Measurements from ENCODE around the gene TUBA1A. TPM values are rescaled to one million over a fixed set of nuclear protein-coding genes. Genes with fewer than 3 reads are reported as not detected.
"Not testable (repeated sequence)": the region's sequence is repeated elsewhere in the genome, so short reads cannot be mapped to it uniquely, and the experiment has no call there.

TUBA1A gene
- total RNA-seq, 2 experiments from 2014 or later, result 117 to 120 TPM

DNA sequence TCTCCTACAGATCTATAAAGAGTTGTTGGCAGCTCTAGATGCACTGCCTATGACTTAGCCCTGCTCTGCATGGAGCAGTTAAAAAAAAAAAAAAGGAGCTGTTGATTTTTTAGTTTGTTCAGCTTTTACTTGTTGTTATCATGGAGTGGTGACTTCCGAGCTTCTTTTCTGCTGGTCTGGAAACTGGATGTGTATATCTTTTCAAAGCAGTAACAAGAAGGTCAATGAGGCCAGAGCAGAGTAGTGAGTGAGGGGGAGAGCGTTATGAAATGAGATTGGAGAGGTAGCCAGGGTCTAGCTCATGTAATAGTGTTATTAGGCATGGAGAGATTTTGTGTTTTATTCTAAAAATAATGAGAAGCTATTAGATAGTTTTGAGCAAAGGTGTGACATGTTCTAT is 44.5 kb downstream of the TUBA1A start:
- H3K4me1 Mint-ChIP-seq (ENCODE audit: low read depth), result no peaks in the 10 kb centered on the region
- H3K36me3 Mint-ChIP-seq (ENCODE audit: low read depth), result no peaks in the 10 kb centered on the region
- no peaks in the 10 kb centered on the region for H3K27me3 Mint-ChIP-seq (ENCODE audit: low read depth)
- ChIA-PET CTCF (interaction anchor here (1.0 to 1.2 kb wide), 3 partner anchors 14 to 46 kb away, joined by 4 to 6 read pairs (median 4); partner anchors contain the start of gene TUBA1B), POLR2A (interaction anchor here (0.5 to 1.4 kb wide), 4 partner anchors 13 to 123 kb away, joined by 3 to 6 read pairs (median 4); partner anchors contain the start of genes TUBA1A and TUBA1B)
- H3K27ac Mint-ChIP-seq, result no peak overlapping the region
- ATAC-seq, result no peak
- no peaks in the 10 kb centered on the region for H3K9me3 Mint-ChIP-seq (ENCODE audit: insufficient read depth)
- H3K4me3 Mint-ChIP-seq, result no peak overlapping the region
- no peak for DNase-seq

DNA sequence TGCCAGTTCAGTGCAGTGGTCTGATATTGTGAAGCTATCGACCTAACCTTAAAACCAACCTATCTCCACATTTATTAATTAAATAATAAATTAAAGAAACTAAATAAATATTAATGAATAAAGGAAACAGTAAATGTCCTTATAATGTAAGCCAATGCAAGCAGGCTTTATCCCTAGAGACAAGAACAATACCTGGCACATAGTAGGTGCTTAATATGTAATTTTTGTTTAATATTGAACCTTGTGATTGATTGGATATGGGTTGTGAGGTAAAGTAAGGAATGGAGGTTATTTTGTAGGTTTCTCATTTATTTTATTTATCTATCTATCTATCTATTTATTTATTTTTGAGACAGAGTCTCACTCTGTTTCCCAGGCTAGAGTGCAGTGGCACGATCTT is 49.9 kb downstream of the TUBA1A start:
- Mint-ChIP-seq H3K4me1 (ENCODE audit: low read depth) (peaks cover 5% of the 10 kb centered on the region), H3K9me3 (ENCODE audit: insufficient read depth) (no peaks in the 10 kb centered on the region), H3K4me3 (no peak overlapping the region), H3K27me3 (ENCODE audit: low read depth) (no peaks in the 10 kb centered on the region), H3K27ac (no peak overlapping the region), H3K36me3 (ENCODE audit: low read depth) (no peaks in the 10 kb centered on the region)
- no peak for ATAC-seq
- ChIA-PET CTCF (interaction anchor here (1.7 to 1.8 kb wide), 2 partner anchors 8 to 51 kb away, joined by 6 read pairs; partner anchors contain the start of gene TUBA1B), POLR2A (interaction anchor here (0.8 kb wide), 1 partner anchor 30 kb away, joined by 3 read pairs; no protein-coding TSS in a partner anchor)
- DNase-seq, result no peak

GRCh38 chr12:49138587-49138986 is 50.3 kb downstream of the TUBA1A start:
- ATAC-seq, result no peak
- no peaks in the 10 kb centered on the region for H3K27me3 Mint-ChIP-seq (ENCODE audit: low read depth)
- H3K4me1 Mint-ChIP-seq (ENCODE audit: low read depth), result peaks cover 9% of the 10 kb centered on the region
- H3K4me3 Mint-ChIP-seq, result no peak overlapping the region
- ChIA-PET POLR2A (no interaction called here), CTCF (no interaction called here)
- H3K36me3 Mint-ChIP-seq (ENCODE audit: low read depth), result peaks cover 2% of the 10 kb centered on the region
- DNase-seq, result no peak
- no peaks in the 10 kb centered on the region for H3K9me3 Mint-ChIP-seq (ENCODE audit: insufficient read depth)
- H3K27ac Mint-ChIP-seq, result no peak overlapping the region

GRCh38 chr12:49137476-49137875 is 51.4 kb downstream of the TUBA1A start:
- Mint-ChIP-seq H3K36me3 (ENCODE audit: low read depth) (peaks cover 2% of the 10 kb centered on the region), H3K27me3 (ENCODE audit: low read depth) (no peaks in the 10 kb centered on the region), H3K4me3 (no peak overlapping the region), H3K9me3 (ENCODE audit: insufficient read depth) (no peaks in the 10 kb centered on the region), H3K4me1 (ENCODE audit: low read depth) (peaks cover 20% of the 10 kb centered on the region), H3K27ac (no peak overlapping the region)
- POLR2A ChIA-PET, result no interaction called here
- ATAC-seq (no peak), DNase-seq (no peak)
- CTCF ChIA-PET, result no interaction called here

DNA sequence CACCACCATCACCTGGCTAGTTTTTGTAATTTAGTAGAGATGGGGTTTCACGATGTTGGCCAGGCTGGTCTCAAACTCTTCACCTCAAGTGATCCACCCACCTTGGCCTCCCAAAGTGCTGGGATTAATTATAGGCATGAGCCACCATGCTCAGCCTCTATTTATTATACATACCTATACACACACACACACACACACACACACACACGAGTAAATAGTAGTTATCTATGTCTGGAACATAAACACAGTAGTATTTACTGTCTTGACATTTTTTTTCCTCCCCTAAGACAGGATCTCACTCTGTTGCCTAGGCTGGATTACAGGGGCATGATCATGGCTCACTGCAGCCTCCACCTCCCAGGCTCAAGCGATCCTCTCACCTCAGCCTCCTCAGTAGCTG is 51.9 kb downstream of the TUBA1A start:
- DNase-seq; H3K9me3 Mint-ChIP-seq (ENCODE audit: insufficient read depth); POLR2A ChIA-PET; CTCF ChIA-PET; H3K4me3 Mint-ChIP-seq; H3K27me3 Mint-ChIP-seq (ENCODE audit: low read depth); ATAC-seq; H3K27ac Mint-ChIP-seq; H3K36me3 Mint-ChIP-seq (ENCODE audit: low read depth): not testable (repeated sequence)
- peaks cover 25% of the 10 kb centered on the region for H3K4me1 Mint-ChIP-seq (ENCODE audit: low read depth)

Other genes with a start within 250 kb of the TUBA1A start
- gene ARF3, start 231.6 kb downstream of the TUBA1A start, total RNA-seq, result 100 to 1,000 TPM; 104 to 108 TPM
- gene WNT10B, start 217.3 kb downstream of the TUBA1A start, total RNA-seq, result 1 to 10 TPM; 2.4 to 3.2 TPM
- gene WNT1, start 210.8 kb downstream of the TUBA1A start, total RNA-seq, result 1 to 10 TPM in 1 of 2 experiments, under 1 TPM in 1; 0.81 to 1.1 TPM
- gene DDN, start 189.7 kb downstream of the TUBA1A start, total RNA-seq, result under 1 TPM; 0.39 to 0.42 TPM
- gene PRKAG1, start 170.3 kb downstream of the TUBA1A start, total RNA-seq, result 10 to 100 TPM; 57.5 to 59.8 TPM
- gene KMT2D, start 128.3 kb downstream of the TUBA1A start, total RNA-seq, result 100 to 1,000 TPM; 113 TPM
- 1 to 10 TPM; 9.5 to 9.9 TPM for gene RHEBL1, start 119.1 kb downstream of the TUBA1A start, total RNA-seq
- under 1 TPM in 1 of 2 experiments, not detected in 1; 0.16 TPM for gene DHH, start 94.3 kb downstream of the TUBA1A start, total RNA-seq
- gene LMBR1L, start 78.2 kb downstream of the TUBA1A start, total RNA-seq, result 10 to 100 TPM; 35.8 to 37.8 TPM
- gene TUBA1B, start 57.7 kb downstream of the TUBA1A start, total RNA-seq, result 1,000 to 10,000 TPM; 2,302 to 2,333 TPM
- 100 to 1,000 TPM; 308 to 324 TPM for gene TUBA1C, start 76.0 kb upstream of the TUBA1A start, total RNA-seq
- gene PRPH, start 106.1 kb upstream of the TUBA1A start, total RNA-seq, result not detected
- 100 to 1,000 TPM; 107 to 111 TPM for gene TROAP, start 134.2 kb upstream of the TUBA1A start, total RNA-seq
- not detected for gene C1QL4, start 148.1 kb upstream of the TUBA1A start, total RNA-seq
- under 1 TPM in 1 of 2 experiments, not detected in 1; 0.29 TPM for gene DNAJC22, start 157.8 kb upstream of the TUBA1A start, total RNA-seq
- gene SPATS2, start 178.4 kb upstream of the TUBA1A start, total RNA-seq, result 10 to 100 TPM; 12.9 to 13.0 TPM